Activated T-cell treated with anti-CD3 and anti-CD28 coated beads for 48 hours (primary cell): ENCODE data around the gene CTNNA1.
"Not testable (repeated sequence)": the region's sequence is repeated elsewhere in the genome, so short reads cannot be mapped to it uniquely, and the experiment has no call there.

Experiments used
- DNase-seq: peaks from one replicate; pipeline ENCODE4 v3.0.0-alpha.2; 2020; ENCODE audit warnings: low read depth

Gene CTNNA1

DNA sequence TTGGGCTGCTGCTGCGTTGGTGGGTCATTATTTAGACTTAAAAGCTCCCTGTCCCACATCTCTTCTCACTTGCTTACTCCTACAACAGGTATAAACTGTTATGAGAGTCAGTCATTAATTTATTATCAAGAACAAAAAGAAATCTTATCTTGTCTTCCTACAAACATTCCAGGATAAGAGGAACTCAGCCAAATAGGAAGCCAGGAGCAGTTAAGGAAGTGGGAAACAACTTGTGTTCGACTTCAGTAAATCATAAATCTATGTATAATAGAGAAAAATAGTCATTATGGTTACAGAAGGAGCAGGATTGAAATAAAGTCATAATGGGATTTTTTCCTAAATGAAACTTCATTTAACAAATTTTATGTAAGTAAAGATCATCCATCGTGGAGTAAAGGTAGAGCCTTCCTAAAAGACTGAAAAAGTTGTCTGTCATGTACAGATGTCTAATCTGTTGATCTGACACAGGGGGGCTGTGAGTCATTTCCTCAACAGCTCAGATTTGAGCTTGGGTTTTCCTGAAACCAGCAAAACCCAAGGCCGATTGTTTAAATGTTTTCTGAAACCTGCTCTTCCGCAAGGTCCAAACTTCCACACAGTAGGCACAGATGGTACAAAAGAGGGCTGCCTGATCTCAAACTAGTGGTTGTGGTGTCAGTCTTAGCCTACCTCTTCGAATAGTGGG, 147.2 kb downstream of the CTNNA1 start:
- no peak for DNase-seq

DNA sequence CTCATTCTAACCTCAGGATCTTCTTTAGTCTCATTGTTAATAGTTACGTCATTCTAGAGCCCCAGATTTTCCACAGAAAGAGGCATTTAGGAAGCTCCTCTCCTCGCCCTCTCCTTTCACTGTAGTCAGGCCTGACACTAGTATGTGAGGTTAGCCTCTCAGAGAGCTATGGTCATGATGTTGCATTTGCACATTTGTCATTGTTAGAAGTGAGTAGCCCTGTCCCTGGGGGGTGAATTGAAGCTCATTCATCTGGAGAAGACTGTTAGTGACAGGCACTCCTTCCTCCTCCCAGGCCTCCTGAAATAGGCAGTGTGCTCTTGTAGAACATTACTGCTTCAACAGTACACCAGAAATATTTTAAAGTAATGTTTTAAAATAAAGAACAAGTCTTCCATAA, 148.5 kb downstream of the CTNNA1 start:
- no peak for DNase-seq

DNA sequence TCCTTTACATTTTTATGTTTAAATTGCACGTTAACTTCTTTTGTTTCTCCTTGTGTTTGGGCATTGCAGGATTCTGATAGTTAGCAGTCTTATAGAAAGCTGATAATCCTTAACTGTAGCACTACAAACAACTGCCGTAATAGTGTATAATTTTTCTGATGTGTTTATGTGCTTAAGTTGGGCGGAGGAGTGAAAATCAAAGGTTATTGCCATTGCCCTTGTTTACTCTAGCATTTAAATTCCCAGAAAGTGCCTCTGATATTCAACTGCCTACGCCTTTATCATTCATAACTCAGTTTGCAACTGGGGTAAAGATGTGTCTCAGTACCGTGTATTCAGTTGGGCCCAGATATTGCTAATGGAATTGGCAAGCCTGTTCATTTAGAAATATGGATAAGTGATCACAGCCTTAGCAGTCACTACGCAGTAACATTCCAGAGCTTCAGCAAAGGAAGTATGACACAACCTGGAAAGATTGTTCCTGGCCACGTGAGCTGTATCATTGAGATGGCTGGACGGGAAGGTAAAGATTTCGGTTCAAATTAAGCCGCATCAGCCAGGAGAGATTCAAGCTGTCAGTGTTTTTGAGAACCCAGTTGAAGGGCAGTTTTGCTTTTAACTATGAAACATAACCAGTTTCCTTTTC, 150.0 kb downstream of the CTNNA1 start:
- DNase-seq = no peak

DNA sequence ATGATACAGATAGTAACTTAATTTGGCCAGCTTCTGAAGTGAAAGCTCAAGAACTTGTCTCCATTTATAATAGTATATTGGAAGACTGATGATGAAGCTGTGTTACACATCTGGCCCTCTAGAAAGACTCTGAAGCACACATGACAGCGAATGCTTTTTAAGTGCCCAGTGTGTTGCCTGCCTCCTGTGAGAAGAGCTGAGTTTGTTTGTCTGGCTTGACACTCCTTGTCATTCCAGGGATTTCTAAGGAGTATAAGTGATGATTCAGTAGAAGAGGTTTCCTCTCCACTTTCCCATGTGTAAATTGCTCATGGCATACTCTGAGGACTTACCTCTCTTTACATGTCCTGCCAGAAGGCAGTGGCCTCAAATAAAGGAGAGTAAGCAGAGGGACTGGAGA, 152.3 kb downstream of the CTNNA1 start:
- no peak for DNase-seq

DNA sequence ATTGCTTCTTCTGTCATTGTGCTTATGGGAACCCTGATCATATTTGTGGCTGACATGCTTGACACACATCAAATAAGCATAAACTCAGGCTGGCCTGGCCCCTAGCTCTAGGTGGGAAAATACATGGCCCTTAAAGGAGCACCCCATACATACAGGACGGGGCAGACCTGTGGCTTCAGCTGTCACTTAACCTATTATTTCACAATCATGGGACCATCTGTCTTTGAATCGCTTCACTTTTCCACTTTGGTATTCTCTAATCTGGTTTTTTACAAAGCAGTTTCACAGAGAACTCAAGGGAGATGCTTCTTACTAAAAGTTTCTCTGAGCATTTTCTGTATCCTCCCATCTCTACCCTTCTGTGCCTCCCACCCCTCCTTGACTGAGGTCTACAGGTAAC, 156.5 kb downstream of the CTNNA1 start:
- DNase-seq = no peak

DNA sequence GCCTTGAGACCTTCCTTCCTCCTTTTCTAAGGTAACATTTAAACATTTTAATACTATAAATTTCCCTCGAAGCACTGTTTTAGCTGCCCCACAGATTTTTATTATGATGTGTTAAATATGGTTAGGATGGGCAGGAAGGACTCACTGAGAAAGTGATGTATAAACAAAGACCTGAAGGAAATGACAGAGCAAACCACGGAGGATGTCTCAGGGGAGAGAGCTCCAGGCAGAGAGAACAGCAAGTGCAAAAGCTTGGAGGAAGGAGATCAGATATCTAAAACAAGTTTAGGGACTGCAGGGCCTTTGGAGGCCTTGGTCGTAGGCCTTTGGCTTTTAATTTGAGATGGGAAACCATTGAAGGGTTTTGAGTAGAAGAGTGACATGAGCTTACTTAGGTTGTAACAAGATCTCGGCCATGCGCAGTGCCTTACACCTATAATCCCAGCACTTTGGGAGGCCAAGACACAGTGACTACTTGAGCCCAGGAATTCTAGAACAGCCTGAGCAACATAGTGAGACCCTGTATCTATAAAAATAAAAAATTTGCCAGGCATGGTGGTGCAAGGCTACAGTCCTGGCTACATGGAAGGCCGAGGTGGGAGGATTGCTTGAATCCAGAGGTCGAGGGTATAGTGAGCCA, 157.4 kb downstream of the CTNNA1 start:
- no peak for DNase-seq

DNA sequence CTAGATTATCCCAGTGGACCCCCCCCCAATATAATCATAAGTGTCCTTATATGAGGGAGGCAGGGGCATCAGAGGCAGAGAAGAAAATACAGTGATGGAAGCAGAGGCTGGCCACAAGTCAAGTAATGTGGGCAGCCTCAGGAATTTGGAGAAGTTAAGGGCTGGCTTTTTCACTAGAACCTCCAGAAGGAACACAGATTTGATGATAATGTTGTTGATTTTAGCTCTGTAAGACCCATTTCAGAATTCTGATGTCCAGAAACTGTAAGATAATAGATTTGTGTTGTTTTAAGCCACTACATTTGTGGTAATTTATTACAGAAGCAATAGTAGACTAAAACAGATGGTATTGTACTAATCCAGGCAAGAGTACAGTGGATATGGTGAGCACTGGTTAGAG, 158.2 kb downstream of the CTNNA1 start:
- DNase-seq = no peak

DNA sequence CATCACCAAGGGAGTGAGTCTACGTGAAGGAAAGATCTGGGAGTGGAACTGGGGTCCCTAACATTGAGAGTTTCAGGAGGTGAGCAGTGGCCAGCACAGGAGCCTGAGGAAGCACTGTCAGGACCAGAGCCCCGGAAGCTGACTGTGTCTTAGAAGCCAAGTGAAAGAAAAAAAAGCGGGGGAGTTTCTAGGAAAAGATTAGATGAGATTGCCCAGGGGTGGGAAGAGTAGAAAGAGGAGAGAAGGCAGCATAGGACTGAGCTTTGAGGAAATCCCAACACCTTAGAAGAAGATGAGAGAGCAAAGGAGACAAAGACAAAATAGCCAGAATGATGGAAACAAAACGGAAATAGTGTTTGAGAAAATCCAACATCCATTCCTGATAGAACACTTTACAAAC, 158.9 kb downstream of the CTNNA1 start:
- DNase-seq = no peak

DNA sequence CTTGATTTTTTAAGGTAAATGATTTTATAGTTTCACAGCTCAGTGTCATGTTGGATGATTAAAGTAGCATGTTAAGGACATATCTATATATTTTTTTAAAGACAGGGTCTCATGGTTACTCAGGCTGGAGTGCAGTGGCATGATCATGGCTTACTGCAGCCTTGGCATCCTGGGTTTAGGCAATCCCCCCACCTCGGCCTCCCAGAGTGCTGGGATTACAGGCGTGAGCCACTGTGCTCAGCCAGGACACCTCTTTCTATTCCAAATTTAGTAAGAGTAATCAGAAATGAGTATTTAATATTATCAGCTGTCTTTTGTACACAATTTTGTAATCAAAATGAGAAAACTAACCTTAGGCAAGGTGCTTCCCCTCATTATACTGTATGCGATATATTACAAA, 160.5 kb downstream of the CTNNA1 start:
- no peak for DNase-seq

DNA sequence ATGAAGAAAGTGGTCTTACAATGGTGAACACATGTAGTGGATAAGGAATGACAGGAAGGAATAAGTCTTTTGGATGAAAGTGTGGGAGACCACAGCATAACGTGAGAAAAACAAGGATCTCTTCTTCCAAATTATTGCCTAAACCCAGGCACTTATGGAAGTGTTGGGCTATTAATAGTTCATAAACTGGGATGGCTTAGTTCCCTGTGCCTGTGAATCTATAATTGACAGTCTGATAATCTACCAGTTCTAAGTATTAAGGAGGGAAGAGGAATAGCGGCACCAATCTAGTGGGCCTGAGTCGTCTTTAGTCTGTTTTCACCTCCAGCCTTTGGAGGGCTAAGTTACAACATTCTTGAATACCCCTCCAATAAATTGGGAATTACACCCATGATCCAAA, 161.1 kb downstream of the CTNNA1 start:
- no peak for DNase-seq

DNA sequence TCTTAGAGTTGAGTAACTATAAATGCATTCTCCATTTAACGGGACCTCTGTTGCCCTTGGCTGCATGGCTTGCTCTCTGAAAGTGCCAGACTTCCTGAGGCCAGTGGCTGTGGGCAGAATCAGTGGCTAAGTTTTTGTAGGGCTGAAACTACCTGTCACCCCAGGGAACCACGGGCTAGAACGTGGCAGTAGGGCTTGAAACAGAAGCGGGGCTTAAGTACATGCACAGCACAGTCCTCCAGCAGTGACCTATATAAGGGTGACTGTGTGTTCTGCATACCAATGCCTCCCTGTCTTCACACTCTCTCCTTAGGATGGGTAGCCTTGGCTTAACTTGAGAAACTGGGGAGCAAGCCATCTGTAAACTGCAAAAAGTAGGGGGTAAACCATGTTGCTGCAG, 165.5 kb downstream of the CTNNA1 start:
- no peak for DNase-seq

DNA sequence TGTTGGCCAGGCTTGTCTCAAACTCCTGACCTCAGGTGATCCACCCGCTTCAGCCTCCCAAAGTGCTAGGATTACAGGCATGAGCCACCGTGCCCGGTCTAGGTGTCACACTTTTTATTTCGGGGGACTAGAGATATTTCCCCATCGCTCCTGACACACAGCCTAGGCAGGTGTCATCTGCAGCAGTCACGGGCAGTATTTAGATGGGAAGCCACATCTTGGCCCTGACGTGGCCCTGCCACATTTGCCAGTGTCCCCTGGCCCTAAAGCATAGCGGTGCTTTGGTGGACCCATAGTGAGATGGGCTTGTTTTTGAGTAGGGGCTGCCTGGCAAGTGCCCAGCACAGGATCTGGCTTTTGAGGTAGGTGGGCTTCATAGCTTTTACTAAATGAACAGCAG, 167.0 kb downstream of the CTNNA1 start:
- no peak for DNase-seq

DNA sequence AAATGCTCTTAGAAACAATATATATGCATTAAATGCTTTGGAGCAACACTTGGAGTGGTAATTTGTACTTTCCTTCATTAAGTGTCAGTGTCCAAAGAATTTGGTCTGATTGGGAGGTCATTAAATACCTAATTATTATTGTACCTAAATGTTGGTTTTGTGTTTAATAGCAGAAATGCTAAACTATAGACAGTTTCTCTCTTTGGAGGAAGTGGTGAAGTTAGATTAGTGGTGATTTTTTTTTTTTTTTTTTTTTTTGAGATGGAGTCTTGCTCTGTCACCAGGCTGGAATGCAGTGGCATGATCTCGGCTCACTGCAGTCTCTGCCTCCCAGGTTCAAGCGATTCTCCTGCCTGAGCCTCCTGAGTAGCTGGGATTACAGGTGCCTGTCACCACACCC, 168.1 kb downstream of the CTNNA1 start:
- DNase-seq = not testable (repeated sequence)

DNA sequence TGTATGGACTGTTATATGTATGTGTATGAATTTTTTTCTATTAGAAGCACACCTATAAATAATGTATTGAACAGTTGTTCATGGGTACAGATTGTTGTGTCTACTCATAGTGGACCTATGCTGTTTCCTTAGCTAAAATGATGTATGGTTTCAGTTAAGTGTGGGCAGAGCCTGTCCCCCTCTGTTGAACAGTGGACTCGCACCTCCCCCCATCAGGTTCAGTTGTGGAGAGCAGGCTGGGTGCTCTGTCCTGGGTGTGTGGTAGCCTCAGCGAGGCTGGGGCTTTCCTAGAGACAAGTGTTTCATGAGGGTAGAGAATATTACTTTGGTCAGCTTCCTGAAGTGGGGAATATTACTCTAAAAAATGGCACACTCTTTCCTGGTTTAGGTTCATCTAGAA, 169.3 kb downstream of the CTNNA1 start:
- DNase-seq = no peak

DNA sequence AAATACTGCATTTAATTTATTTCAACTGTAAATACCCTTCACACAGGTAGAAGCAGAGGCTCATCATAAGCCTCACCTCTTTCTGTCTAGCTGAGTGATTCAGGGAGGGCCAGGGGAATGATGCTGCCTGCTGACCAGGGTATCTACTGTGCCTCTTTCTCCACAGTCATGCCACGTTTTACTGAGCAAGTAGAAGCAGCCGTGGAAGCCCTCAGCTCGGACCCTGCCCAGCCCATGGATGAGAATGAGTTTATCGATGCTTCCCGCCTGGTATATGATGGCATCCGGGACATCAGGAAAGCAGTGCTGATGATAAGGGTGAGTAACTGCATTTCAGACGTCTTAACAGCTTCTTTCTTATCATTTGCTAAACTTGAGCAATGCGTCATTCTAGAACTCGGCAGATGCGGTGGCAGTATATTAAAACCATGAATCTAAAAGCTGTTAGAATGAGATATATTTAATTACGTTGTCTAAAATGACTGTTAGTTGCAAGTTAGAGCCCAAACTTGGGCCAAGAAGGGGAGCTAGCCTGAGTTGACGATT, 171.9 kb downstream of the CTNNA1 start:
- no peak for DNase-seq

DNA sequence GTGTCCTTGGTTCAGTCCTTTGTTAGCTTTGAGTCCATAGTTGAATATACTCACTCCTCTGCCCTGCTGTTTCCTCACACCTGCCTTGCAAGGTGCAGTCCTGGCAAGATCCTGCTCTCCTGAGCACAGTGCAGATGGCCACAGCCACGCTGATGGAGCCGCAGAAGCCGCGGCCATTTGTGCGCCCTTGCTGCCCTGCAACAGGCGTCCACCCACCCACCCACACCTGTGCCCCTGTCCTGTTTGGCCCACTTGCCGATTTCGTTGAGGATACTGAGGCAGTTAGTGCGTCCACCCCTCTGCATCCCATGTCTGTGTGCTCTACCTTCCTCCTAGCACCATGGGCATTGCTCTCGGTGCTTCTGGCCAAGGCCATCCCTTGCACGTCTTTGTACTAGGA, 173.0 kb downstream of the CTNNA1 start:
- DNase-seq = no peak

DNA sequence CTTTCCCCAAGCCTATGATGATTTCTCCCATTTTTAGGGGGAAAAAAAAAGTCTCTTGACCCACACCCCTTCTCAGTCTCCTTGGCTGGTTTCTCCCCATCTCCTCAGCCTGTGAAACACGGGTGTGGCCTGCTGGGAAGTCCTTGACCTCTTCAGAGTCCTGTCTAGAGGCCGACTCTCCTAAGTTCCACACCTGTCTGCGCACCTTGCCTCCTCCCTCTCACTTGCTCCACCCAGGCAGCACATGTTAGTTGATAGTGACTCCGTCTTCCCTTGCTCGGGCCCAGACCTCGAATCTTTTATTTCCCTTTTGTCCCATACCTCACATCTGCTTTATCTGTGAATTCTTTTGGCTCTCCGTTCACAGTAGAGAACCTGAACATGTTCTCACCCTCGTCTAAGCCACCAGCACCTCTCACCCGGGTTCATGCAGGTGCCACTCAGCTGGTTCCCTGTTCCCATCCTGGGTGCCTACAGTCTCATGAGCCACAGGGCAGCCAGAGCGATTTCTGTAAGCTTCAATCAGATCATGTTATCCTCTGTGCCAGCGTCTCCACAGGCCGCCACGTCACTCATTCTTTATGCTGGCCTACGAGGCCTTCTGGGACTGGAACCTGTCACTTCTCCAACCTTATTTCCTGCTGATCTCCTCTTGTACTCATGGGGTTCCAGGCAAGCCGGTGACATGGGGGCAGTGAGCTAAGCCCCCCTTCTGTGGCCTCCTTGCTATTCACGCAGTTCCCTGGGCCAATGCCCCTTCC, 173.6 kb downstream of the CTNNA1 start:
- no peak for DNase-seq

DNA sequence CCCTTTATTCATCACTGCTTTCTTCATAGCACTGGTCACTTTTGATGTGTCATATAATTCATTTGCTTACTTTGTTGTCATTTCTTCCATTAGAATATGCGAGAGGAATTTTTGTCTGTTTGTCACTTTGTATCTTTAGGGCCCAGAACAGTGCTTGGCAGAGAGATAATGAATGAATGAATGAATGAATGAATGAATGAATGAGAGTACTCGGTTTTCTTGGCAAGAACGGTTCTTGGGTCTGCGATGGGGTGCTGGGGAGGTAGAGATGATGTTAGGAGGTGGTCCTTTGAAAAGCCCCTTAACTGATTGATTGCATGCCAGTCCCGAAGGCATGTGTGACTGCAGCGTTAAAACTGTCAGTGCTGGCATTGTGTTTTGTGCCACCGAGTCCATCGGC, 174.3 kb downstream of the CTNNA1 start:
- DNase-seq = no peak

DNA sequence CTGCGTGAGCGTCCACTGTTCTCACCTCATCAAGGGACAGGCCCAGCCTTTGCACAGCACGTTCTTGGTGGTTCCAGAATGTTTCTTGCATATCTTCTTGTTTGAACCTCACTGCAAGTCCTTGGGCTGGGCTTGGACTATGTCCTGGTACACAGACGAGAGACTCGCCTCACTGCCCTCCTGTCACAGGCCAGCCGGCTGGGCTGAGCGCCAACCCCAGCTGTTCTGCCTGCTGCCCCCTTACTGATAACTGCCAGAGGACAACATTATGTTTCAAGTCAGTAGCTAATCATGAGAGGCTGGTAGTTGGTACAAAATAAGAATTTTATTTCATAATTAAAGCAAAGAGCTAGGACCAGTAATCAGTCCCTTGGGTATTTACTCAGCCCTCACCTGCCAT, 174.8 kb downstream of the CTNNA1 start:
- DNase-seq = no peak

DNA sequence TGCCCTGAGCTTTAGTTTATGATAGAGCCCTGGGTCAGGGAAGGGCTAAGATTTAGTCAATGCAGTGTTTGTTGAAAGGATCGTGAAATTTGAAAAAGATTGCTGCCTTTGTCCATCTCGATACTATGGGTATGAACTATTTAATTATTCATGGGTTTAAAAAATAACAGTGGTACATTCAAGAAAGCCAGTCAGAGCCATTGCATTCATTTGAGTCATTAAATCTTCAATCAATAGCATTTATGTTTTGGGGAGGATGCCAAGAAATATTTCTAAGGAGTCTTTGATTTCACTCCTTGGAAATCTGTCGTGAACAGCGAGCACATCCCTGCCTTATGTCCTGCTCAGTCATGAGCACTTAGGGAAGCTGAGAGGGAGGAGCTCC, 176.3 kb downstream of the CTNNA1 start:
- DNase-seq = no peak

DNA sequence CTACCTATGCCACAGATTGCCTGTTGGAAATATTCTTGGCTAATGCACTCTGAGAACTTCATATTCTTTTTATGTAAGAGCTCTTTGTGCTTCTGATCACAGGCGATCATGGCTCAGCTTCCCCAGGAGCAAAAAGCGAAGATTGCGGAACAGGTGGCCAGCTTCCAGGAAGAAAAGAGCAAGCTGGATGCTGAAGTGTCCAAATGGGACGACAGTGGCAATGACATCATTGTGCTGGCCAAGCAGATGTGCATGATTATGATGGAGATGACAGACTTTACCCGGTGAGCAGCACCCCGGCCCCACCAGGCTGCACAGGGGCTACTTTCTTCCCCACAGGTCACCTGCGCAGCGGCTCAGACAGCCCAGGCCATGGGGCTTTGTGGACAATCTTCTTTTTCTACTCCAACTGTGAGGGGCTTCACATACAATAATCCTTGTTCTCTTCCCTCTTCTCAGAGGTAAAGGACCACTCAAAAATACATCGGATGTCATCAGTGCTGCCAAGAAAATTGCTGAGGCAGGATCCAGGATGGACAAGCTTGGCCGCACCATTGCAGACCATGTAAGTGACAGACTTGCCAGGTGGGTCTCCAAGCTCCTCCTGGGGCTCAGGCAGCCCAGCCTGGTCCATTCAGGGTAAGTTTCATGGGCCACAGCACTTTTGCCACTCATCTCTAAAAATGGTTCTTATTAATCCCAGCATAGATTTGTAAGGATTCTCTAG, 177.3 kb downstream of the CTNNA1 start:
- DNase-seq = no peak
